ENCODE results near the gene STOML1. TPM values are rescaled to one million over a fixed set of nuclear protein-coding genes. Genes with fewer than 3 reads are reported as not detected.

Gene STOML1
- total RNA-seq, 1 donor from 2014 or later, result 23.4 TPM

DNA sequence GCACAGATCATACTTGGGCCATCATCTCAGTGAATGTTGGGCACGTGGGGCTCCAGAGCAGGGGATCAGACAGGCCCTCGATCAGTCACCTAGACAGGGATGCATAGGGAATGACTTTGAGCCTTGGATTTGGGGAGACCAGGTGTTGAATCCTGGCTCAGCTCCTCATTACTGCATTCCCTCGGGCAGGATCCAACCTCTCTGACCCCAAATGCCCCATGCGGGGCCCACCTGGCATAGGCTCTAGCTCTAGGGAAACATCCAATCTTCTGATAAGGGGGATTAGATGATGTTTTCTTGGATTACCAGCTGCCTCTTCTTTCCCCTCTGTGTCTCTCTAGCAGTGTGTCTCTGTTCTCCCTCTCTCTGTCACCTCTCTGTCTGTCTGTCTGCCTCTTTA is 43.1 kb downstream of the STOML1 start:
- H3K4me3 ChIP-seq, result no peak overlapping the region
- H3K27me3 ChIP-seq, result no peaks in the 10 kb centered on the region
- intact Hi-C loops (cut with DNase I), result no loop called here
- no peak overlapping the region for H3K27ac ChIP-seq
- DNase-seq (peak; percentile 19), ATAC-seq (no peak)
- H3K36me3 ChIP-seq, result no peaks in the 10 kb centered on the region
- TF ChIP-seq, protein P1, sequence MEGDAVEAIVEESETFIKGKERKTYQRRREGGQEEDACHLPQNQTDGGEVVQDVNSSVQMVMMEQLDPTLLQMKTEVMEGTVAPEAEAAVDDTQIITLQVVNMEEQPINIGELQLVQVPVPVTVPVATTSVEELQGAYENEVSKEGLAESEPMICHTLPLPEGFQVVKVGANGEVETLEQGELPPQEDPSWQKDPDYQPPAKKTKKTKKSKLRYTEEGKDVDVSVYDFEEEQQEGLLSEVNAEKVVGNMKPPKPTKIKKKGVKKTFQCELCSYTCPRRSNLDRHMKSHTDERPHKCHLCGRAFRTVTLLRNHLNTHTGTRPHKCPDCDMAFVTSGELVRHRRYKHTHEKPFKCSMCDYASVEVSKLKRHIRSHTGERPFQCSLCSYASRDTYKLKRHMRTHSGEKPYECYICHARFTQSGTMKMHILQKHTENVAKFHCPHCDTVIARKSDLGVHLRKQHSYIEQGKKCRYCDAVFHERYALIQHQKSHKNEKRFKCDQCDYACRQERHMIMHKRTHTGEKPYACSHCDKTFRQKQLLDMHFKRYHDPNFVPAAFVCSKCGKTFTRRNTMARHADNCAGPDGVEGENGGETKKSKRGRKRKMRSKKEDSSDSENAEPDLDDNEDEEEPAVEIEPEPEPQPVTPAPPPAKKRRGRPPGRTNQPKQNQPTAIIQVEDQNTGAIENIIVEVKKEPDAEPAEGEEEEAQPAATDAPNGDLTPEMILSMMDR (IDR thresholded peaks at IDR 0.05), result no peak
- H3K4me1 ChIP-seq, result peaks cover 9% of the 10 kb centered on the region
- H3K9me3 ChIP-seq, result no peaks in the 10 kb centered on the region

DNA sequence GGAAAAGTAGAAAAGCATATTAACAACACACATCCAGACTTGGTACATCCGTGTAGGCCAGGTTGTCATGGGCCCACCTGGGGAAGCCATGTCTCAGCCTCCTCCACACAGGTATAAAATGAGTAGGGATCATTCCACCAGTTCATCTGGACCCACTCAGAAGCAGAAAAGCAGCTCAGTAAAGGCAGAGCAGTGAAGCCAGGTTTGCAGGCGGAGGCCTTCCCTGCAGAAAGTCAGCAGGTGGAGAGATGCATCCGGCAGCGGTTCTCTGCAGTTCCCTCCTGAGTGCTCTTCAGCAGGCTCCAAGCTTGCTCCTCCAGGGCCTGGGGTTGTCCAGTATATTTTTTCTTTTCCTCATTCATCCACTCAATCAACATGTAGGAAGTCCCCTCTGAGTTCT is 43.7 kb downstream of the STOML1 start:
- DNase-seq (peak; percentile 6), ATAC-seq (no peak)
- no peaks in the 10 kb centered on the region for H3K9me3 ChIP-seq
- TF ChIP-seq, protein P1 (IDR thresholded peaks at IDR 0.05), result no peak
- H3K36me3 ChIP-seq, result no peaks in the 10 kb centered on the region
- no peak overlapping the region for H3K4me3 ChIP-seq
- H3K4me1 ChIP-seq, result peaks cover 9% of the 10 kb centered on the region
- H3K27me3 ChIP-seq, result no peaks in the 10 kb centered on the region
- no peak overlapping the region for H3K27ac ChIP-seq
- intact Hi-C loops (cut with DNase I), result no loop called here

DNA sequence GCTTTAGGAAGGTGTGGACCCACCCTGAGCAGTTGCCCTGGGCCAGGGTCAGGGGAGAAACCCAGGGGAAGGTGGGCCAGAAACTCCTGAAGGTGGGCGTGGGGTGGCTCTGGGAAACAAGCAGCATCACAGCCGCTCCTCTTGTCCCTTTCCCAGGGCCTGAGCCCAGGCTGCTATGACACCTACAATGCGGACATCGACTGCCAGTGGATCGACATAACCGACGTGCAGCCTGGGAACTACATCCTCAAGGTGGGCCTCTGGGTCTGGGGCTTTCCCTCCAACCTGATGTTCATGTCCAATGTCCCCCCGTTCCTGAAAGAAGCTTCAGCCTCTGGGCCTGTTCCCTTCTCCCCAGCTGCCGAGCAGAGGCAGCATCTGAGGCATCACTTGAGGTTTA is 44.4 kb downstream of the STOML1 start:
- intact Hi-C loops (cut with DNase I), result no loop called here
- TF ChIP-seq, protein P1 (IDR thresholded peaks at IDR 0.05), result no peak
- H3K4me1 ChIP-seq, result peaks cover 9% of the 10 kb centered on the region
- no peak for ATAC-seq
- no peak overlapping the region for H3K4me3 ChIP-seq
- H3K36me3 ChIP-seq, result no peaks in the 10 kb centered on the region
- H3K27ac ChIP-seq, result no peak overlapping the region
- no peaks in the 10 kb centered on the region for H3K27me3 ChIP-seq
- peak; percentile 46 for DNase-seq
- H3K9me3 ChIP-seq, result no peaks in the 10 kb centered on the region

DNA sequence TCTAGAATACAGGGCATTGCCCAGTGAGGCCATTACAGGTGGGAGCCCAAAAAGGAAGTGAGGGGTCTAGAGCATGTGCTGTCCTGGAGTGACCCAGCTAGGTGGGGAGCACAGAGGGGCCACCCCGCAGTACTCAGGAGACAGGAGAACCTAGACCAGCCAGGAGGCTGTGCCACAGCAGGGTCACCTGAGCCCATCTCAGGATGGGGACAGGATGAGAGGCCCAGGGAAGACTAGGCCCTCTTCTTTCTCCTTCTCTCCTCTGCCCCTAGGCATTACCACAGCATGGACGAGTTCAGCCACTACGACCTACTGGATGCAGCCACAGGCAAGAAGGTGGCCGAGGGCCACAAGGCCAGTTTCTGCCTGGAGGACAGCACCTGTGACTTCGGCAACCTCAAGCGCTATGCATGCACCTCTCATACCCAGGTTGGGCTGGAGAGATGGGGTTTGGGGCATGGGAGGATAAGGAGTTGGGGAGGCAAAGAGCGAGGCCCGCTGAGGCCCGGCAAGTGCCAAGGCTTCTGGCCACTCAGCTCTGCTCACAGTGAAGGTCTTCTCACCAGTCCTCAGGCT is 45.2 kb downstream of the STOML1 start:
- Histone ChIP-seq H3K4me1 (peaks cover 6% of the 10 kb centered on the region), H3K4me3 (no peak overlapping the region), H3K27me3 (no peaks in the 10 kb centered on the region), H3K9me3 (no peaks in the 10 kb centered on the region), H3K36me3 (no peaks in the 10 kb centered on the region), H3K27ac (no peak overlapping the region)
- intact Hi-C loops (cut with DNase I), result no loop called here
- ATAC-seq, result no peak
- TF ChIP-seq, protein P1 (IDR thresholded peaks at IDR 0.05), result no peak
- DNase-seq, result peak; percentile 46

DNA sequence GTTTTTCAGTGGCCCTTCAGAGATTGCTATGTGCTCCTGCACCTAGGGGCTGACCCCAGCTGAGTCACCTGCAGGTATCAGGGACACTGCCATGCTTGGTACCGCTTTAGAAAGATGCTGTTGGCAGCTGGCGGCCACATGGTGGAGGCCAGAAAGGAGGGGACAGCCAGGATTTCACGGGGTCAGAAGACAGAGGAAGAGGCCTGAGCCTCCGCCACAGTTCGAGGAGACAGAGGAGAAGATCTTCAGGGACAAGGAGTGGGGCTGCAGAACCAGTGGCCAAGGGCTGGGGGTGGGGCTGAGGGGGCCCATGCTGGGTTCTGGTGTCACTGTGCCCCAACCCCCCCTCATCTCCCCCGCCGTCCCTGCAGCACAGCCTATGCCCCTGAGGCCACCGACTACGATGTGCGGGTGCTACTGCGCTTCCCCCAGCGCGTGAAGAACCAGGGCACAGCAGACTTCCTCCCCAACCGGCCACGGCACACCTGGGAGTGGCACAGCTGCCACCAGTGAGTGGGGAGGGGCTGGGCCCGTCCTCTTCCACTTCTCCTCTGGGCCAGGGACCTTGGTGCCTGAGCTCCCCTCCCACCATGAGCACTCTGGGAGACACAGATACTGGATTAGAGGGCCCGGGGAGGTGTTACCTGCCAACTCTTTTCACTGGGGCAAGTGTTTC is 45.9 kb downstream of the STOML1 start:
- TF ChIP-seq, protein P1 (IDR thresholded peaks at IDR 0.05), result no peak
- Histone ChIP-seq H3K27ac (no peak overlapping the region), H3K9me3 (no peaks in the 10 kb centered on the region), H3K27me3 (no peaks in the 10 kb centered on the region), H3K4me1 (peaks cover under 1% of the 10 kb centered on the region), H3K4me3 (no peak overlapping the region), H3K36me3 (no peaks in the 10 kb centered on the region)
- intact Hi-C loops (cut with DNase I), result no loop called here
- DNase-seq (peak; percentile 45), ATAC-seq (no peak)
